ENCODE results near the gene SELENOI. TPM values are rescaled to one million over a fixed set of nuclear protein-coding genes. Genes with fewer than 3 reads are reported as not detected.

SELENOI gene
- total RNA-seq, 1 donor from 2014 or later: 33.4 TPM

DNA sequence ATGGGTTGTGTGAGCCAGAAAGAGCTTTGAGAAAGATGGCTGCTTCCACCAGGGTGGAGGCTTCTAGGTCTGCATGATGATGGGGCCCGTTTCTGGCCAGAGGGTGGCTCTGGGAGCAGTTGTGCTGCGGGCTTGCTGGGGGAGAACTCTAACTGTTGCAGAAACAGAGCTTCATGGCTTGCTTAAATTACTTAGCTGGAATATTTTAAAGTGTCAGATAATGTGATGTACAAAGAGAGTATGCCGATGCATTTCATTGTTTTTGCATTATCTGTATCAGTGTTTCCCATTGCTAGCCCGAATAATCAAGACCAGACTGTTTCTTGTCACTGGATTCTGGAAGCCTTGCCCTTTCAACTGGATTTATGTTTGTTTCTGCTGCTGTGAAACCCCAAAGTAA is 49.5 kb downstream of the SELENOI start:
- intact Hi-C loops (cut with DNase I): no loop called here
- no peaks in the 10 kb centered on the region for H3K4me1 ChIP-seq
- H3K9me3 ChIP-seq: no peaks in the 10 kb centered on the region
- no peaks in the 10 kb centered on the region for H3K27me3 ChIP-seq
- H3K4me3 ChIP-seq: no peak overlapping the region
- H3K27ac ChIP-seq: no peak overlapping the region
- TF ChIP-seq POLR2A (IDR thresholded peaks at IDR 0.05) (no peak), POLR2AphosphoS5 (IDR thresholded peaks at IDR 0.05; ENCODE audit: insufficient read depth in 1 of 2, low read depth in 1 of 2) (no peak)
- TF ChIP-seq, protein P1, sequence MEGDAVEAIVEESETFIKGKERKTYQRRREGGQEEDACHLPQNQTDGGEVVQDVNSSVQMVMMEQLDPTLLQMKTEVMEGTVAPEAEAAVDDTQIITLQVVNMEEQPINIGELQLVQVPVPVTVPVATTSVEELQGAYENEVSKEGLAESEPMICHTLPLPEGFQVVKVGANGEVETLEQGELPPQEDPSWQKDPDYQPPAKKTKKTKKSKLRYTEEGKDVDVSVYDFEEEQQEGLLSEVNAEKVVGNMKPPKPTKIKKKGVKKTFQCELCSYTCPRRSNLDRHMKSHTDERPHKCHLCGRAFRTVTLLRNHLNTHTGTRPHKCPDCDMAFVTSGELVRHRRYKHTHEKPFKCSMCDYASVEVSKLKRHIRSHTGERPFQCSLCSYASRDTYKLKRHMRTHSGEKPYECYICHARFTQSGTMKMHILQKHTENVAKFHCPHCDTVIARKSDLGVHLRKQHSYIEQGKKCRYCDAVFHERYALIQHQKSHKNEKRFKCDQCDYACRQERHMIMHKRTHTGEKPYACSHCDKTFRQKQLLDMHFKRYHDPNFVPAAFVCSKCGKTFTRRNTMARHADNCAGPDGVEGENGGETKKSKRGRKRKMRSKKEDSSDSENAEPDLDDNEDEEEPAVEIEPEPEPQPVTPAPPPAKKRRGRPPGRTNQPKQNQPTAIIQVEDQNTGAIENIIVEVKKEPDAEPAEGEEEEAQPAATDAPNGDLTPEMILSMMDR (IDR thresholded peaks at IDR 0.05): no peak
- peaks cover 0 to 8% of the 10 kb centered on the region in 2 donors for H3K36me3 ChIP-seq
- no peak for DNase-seq (ENCODE audit: extremely low spot score in 2 of 2)

DNA sequence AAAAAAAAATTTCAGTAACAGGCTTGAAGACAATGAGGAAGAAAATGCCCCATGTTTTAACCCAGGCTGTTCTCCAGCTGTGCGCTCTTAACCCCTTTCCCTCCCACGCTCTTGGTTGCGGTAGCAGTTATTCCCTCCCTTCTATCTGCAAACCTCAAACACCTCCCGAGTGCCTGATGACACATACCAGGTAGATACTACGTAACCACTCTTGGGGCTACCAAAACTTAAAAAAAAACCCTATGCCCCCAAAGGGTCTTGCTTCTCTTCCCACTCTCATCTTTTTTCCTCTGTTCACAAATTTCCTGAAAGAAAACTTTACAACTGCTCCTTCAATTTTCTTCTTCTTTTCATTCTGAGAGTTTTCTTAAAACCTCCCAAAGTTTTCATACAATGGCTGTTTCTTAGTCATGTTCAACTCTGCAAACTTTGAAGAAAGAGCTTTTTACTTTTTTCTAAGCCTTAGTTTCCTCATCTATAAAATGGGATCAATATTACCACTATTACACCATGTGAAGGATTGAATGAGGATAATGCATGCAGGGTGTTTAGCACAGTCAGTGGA is 50.9 kb downstream of the SELENOI start:
- TF ChIP-seq POLR2AphosphoS5 (IDR thresholded peaks at IDR 0.05; ENCODE audit: insufficient read depth in 1 of 2, low read depth in 1 of 2) (no peak), POLR2A (IDR thresholded peaks at IDR 0.05) (no peak)
- TF ChIP-seq, protein P1 (IDR thresholded peaks at IDR 0.05): no peak
- no peaks in the 10 kb centered on the region for H3K9me3 ChIP-seq
- H3K36me3 ChIP-seq: no peaks in the 10 kb centered on the region
- H3K27ac ChIP-seq: no peak overlapping the region
- no peaks in the 10 kb centered on the region for H3K27me3 ChIP-seq
- intact Hi-C loops (cut with DNase I): no loop called here
- DNase-seq (ENCODE audit: extremely low spot score in 2 of 2): no peak
- H3K4me1 ChIP-seq: peaks cover 2% of the 10 kb centered on the region
- no peak overlapping the region for H3K4me3 ChIP-seq

DNA sequence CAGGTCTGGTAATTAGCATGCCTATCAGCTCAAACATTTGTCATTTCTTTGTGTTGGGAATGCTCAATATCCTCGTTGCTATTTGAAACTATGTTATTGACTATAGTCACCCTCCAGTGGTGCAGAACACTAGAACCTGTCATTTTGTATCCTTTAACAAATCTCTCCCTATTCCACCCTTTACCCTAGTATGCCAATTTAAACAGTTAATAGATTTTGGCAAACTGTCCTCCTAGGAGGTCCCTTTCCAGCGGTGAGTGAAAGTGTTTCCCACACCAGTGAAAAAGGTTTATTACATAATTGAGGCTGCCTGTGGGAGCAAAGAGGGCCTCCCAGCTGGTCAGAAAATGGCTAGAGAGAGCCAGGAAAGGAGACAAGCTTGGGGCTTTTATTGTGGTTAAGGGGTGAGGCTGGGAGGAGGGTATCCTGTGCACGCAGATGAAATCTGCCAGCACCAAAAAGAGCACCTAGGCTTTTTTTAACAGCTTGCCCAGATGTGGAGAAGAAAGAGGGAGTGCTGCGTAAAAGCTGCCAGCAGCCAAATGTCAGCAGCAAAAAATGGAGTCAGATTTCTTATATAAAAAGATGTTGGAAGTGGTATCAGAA is 53.9 kb downstream of the SELENOI start:
- Histone ChIP-seq H3K4me3 (no peak overlapping the region), H3K4me1 (peaks cover 6% of the 10 kb centered on the region), H3K27me3 (no peaks in the 10 kb centered on the region), H3K36me3 (no peaks in the 10 kb centered on the region), H3K27ac (no peak overlapping the region), H3K9me3 (no peaks in the 10 kb centered on the region)
- DNase-seq (ENCODE audit: extremely low spot score in 2 of 2): no peak
- intact Hi-C loops (cut with DNase I): no loop called here
- no peak for TF ChIP-seq POLR2A (IDR thresholded peaks at IDR 0.05)
- TF ChIP-seq, protein P1 (IDR thresholded peaks at IDR 0.05): no peak
- TF ChIP-seq POLR2AphosphoS5 (IDR thresholded peaks at IDR 0.05; ENCODE audit: insufficient read depth in 1 of 2, low read depth in 1 of 2): no peak

DNA sequence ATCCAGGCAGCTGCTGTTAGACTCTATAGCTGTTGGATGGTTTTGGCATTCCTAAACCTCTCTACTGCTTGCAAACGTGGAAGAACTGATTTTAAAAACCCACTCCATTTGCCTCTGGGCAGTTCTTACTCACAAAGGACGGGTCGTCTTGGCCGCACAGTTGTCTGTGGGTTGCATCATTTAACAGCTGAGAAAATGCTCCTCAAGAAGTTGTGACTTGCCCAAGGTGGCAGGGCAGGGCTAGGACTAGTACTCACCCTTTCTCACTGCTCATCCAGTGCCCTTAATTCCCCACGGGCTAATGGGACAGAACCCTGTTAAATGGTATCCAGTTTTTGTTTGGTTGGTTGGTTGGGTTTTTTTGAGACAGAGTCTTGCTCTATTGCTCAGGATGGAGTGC is 54.8 kb downstream of the SELENOI start:
- Histone ChIP-seq H3K27me3 (no peaks in the 10 kb centered on the region), H3K36me3 (no peaks in the 10 kb centered on the region), H3K9me3 (no peaks in the 10 kb centered on the region), H3K27ac (no peak overlapping the region), H3K4me3 (no peak overlapping the region), H3K4me1 (peaks cover 6% of the 10 kb centered on the region)
- intact Hi-C loops (cut with DNase I): no loop called here
- DNase-seq (ENCODE audit: extremely low spot score in 2 of 2): no peak
- TF ChIP-seq POLR2A (IDR thresholded peaks at IDR 0.05) (no peak), POLR2AphosphoS5 (IDR thresholded peaks at IDR 0.05; ENCODE audit: insufficient read depth in 1 of 2, low read depth in 1 of 2) (no peak)
- TF ChIP-seq, protein P1 (IDR thresholded peaks at IDR 0.05): no peak
